ENCODE data around the gene ARR3. TPM values are rescaled to one million over a fixed set of nuclear protein-coding genes. Genes with fewer than 3 reads are reported as not detected.
A peak's percentile ranks its signal among the peaks of the same experiment; 100 is the strongest.
"Not testable (repeated sequence)": the region's sequence is repeated elsewhere in the genome, so short reads cannot be mapped to it uniquely, and the experiment has no call there.

ARR3 gene
- total RNA-seq, 4 donors from 2014 or later: not detected

GRCh38 chrX:70257423-70258288 lies 10.5 kb upstream of the ARR3 start:
- Histone ChIP-seq H3K27ac (no peak overlapping the region), H3K27me3 (no peaks in the 10 kb centered on the region), H3K4me1 (no peaks in the 10 kb centered on the region), H3K36me3 (no peaks in the 10 kb centered on the region), H3K4me3 (no peak overlapping the region), H3K9me3 (no peaks in the 10 kb centered on the region)
- WGBS, 2 donors (ENCODE audit: low coverage in 1 of 2): 83 to 90% methylated on average over 1 to 2 of the region's 5 CpGs
- no peak for TF ChIP-seq POLR2A (IDR thresholded peaks at IDR 0.05)
- TF ChIP-seq, protein P1, sequence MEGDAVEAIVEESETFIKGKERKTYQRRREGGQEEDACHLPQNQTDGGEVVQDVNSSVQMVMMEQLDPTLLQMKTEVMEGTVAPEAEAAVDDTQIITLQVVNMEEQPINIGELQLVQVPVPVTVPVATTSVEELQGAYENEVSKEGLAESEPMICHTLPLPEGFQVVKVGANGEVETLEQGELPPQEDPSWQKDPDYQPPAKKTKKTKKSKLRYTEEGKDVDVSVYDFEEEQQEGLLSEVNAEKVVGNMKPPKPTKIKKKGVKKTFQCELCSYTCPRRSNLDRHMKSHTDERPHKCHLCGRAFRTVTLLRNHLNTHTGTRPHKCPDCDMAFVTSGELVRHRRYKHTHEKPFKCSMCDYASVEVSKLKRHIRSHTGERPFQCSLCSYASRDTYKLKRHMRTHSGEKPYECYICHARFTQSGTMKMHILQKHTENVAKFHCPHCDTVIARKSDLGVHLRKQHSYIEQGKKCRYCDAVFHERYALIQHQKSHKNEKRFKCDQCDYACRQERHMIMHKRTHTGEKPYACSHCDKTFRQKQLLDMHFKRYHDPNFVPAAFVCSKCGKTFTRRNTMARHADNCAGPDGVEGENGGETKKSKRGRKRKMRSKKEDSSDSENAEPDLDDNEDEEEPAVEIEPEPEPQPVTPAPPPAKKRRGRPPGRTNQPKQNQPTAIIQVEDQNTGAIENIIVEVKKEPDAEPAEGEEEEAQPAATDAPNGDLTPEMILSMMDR (IDR thresholded peaks at IDR 0.05): no peak
- TF ChIP-seq POLR2AphosphoS5 (IDR thresholded peaks at IDR 0.05): no peak
- no peak for TF ChIP-seq EP300 (IDR thresholded peaks at IDR 0.05)
- no peak for ATAC-seq

DNA sequence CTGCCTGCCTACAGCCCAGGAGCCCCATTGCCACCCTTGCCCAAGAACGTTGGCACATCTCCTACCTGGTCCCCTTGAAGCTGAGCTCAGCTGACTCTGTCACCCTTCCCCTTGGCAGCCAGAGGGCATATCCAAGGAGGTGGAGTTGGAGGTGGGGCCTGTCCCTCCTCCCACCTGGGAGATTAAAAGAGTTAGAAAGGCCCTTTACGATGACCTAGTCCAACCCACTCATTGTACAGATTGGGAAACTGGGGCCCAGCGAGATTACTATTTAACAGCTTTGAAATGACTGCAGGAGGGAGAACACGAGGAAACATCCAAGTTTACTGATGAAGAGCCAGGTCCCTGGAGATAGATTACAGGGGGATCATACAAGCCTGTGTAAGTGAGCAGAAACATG lies 8.0 kb upstream of the ARR3 start, which contains the start of gene P2RY4:
TSS of gene P2RY4 (minus strand) at position 101 of the 400 bp plus-strand sequence. CDS start 580 bp downstream, outside the sequence.
- no peak within 1 kb of the TSS for H3K27ac ChIP-seq
- no peaks in the 10 kb centered on the region for H3K4me1 ChIP-seq
- no peak for TF ChIP-seq POLR2AphosphoS5 (IDR thresholded peaks at IDR 0.05)
- TF ChIP-seq, protein P1 (IDR thresholded peaks at IDR 0.05): no peak
- no peak for TF ChIP-seq EP300 (IDR thresholded peaks at IDR 0.05)
- no peak for TF ChIP-seq POLR2A (IDR thresholded peaks at IDR 0.05)
- H3K4me3 ChIP-seq: no peak within 1 kb of the TSS
- WGBS, 2 donors (ENCODE audit: low coverage in 1 of 2): 17 to 100% methylated on average over 1 of the region's 4 CpGs
- no peak for ATAC-seq
- no peaks in the 10 kb centered on the region for H3K27me3 ChIP-seq
- no peaks in the 10 kb centered on the region for H3K36me3 ChIP-seq
- H3K9me3 ChIP-seq: no peaks in the 10 kb centered on the region

GRCh38 chrX:70262952-70263567 lies 5.1 kb upstream of the ARR3 start:
- no peak for ATAC-seq
- TF ChIP-seq, protein P1 (IDR thresholded peaks at IDR 0.05): peak in 3 of 4 experiments; percentile 9 to 41 (median 12)
- TF ChIP-seq POLR2A (IDR thresholded peaks at IDR 0.05): no peak
- H3K9me3 ChIP-seq: no peaks in the 10 kb centered on the region
- H3K36me3 ChIP-seq: no peaks in the 10 kb centered on the region
- no peak overlapping the region for H3K27ac ChIP-seq
- H3K4me3 ChIP-seq: no peak overlapping the region
- H3K27me3 ChIP-seq: no peaks in the 10 kb centered on the region
- WGBS, 2 donors (ENCODE audit: low coverage in 1 of 2): 12 to 13% methylated on average over 2 to 6 of the region's 7 CpGs
- no peaks in the 10 kb centered on the region for H3K4me1 ChIP-seq

- H3K36me3 ChIP-seq: no peaks in the 10 kb centered on the region
- 45 to 52% methylated on average over 3 of the region's 3 CpGs for WGBS, 2 donors (ENCODE audit: low coverage in 1 of 2)
- H3K4me3 ChIP-seq: no peak overlapping the region
- TF ChIP-seq EP300 (IDR thresholded peaks at IDR 0.05) (no peak), POLR2A (IDR thresholded peaks at IDR 0.05) (no peak), POLR2AphosphoS5 (IDR thresholded peaks at IDR 0.05) (no peak)
- TF ChIP-seq, protein P1 (IDR thresholded peaks at IDR 0.05): no peak
- H3K4me1 ChIP-seq: no peaks in the 10 kb centered on the region
- H3K27me3 ChIP-seq: no peaks in the 10 kb centered on the region
- no peaks in the 10 kb centered on the region for H3K9me3 ChIP-seq
- no peak overlapping the region for H3K27ac ChIP-seq
- no peak for ATAC-seq
Measured at GRCh38 chrX:70264784-70265183, 3.4 kb upstream of the ARR3 start.

- not testable (repeated sequence) for ATAC-seq, H3K4me1 ChIP-seq, H3K4me3 ChIP-seq, H3K36me3 ChIP-seq, H3K27me3 ChIP-seq, H3K9me3 ChIP-seq, H3K27ac ChIP-seq
- WGBS, 2 donors (ENCODE audit: low coverage in 1 of 2): 70 to 72% methylated on average over 4 to 5 of the region's 7 CpGs
Measured at GRCh38 chrX:70274029-70274428, 5.9 kb downstream of the ARR3 start.
